22Rv1 (cell line): ENCODE measurements around the gene CEP170B.

ENCODE experiments used
- H3K27ac ChIP-seq: fragments of 450-650 bp; 2 replicates; pipeline ENCODE4 v1.5.1; 2017
- CTCF ChIP-seq: fragments of 450-650 bp; IDR thresholded peaks from 2 replicates; pipeline ENCODE4 v1.5.1; 2017; ENCODE audit warnings: mild to moderate bottlenecking
- ZFX ChIP-seq: fragments of 450-650 bp; IDR thresholded peaks from 2 replicates; pipeline ENCODE4 v1.6.1; 2017; ENCODE audit warnings: antibody characterized with exemption, borderline replicate concordance

Gene CEP170B

GRCh38 chr14:104935955-104936354, 70.9 kb downstream of the CEP170B start:
- no peak overlapping the region for H3K27ac ChIP-seq
- TF ChIP-seq CTCF (no peak), ZFX (no peak)

GRCh38 chr14:104936361-104937155, 71.5 kb downstream of the CEP170B start:
- no peak overlapping the region for H3K27ac ChIP-seq
- no peak for TF ChIP-seq CTCF
- no peak for TF ChIP-seq ZFX

GRCh38 chr14:104937161-104937560, 72.1 kb downstream of the CEP170B start:
- no peak overlapping the region for H3K27ac ChIP-seq

GRCh38 chr14:104937694-104938365, 72.8 kb downstream of the CEP170B start:
- TF ChIP-seq ZFX (no peak), CTCF (no peak)
- H3K27ac ChIP-seq: no peak overlapping the region

More at GRCh38 chr14:104937161-104937560, 72.1 kb downstream of the CEP170B start:
- TF ChIP-seq CTCF: no peak
- no peak for TF ChIP-seq ZFX

GRCh38 chr14:104938436-104938835, 73.4 kb downstream of the CEP170B start:
- H3K27ac ChIP-seq: no peak overlapping the region
- no peak for TF ChIP-seq CTCF
- no peak for TF ChIP-seq ZFX

- no peak overlapping the region for H3K27ac ChIP-seq
- TF ChIP-seq ZFX: no peak
- no peak for TF ChIP-seq CTCF
These were observed 73.9 kb downstream of the CEP170B start for GRCh38 chr14:104938960-104939359.

GRCh38 chr14:104939666-104940410, 74.8 kb downstream of the CEP170B start:
- H3K27ac ChIP-seq: no peak overlapping the region
- TF ChIP-seq ZFX (no peak), CTCF (no peak)
